HG02885 (cell line): Measurements from ENCODE around the gene DMBT1.

Experiments used
- ATAC-seq: cut with Tn5 transposase; IDR thresholded peaks from one replicate; pipeline ENCODE4 v1.9.1; 2021; ENCODE audit warnings: mild to moderate bottlenecking; ENCODE audit not compliant: unreplicated experiment, poor library complexity

DMBT1 gene

GRCh38 chr10:122642726-122643605 is 82.4 kb downstream of the DMBT1 start:
- ATAC-seq = no peak

GRCh38 chr10:122643931-122644534 is 83.5 kb downstream of the DMBT1 start:
- ATAC-seq = no peak

GRCh38 chr10:122646511-122647382 is 86.2 kb downstream of the DMBT1 start:
- ATAC-seq = no peak

GRCh38 chr10:122647383-122647968 is 86.9 kb downstream of the DMBT1 start:
- no peak for ATAC-seq

- ATAC-seq = no peak
These were observed 88.3 kb downstream of the DMBT1 start for GRCh38 chr10:122648599-122649428.

- no peak for ATAC-seq
These were observed 89.3 kb downstream of the DMBT1 start for GRCh38 chr10:122649903-122650302.

GRCh38 chr10:122650331-122650730 is 89.8 kb downstream of the DMBT1 start:
- no peak for ATAC-seq

GRCh38 chr10:122655524-122656307 is 95.2 kb downstream of the DMBT1 start:
- no peak for ATAC-seq

- ATAC-seq = no peak
These were observed 95.8 kb downstream of the DMBT1 start for GRCh38 chr10:122656308-122656705.

- no peak for ATAC-seq
These were observed 96.2 kb downstream of the DMBT1 start for GRCh38 chr10:122656741-122657140.

GRCh38 chr10:122657255-122657654 is 96.7 kb downstream of the DMBT1 start:
- ATAC-seq = no peak

- no peak for ATAC-seq
These were observed 97.2 kb downstream of the DMBT1 start for GRCh38 chr10:122657729-122658128.

- no peak for ATAC-seq
These were observed 97.9 kb downstream of the DMBT1 start for GRCh38 chr10:122658356-122659049.

GRCh38 chr10:122659126-122659525 is 98.6 kb downstream of the DMBT1 start:
- ATAC-seq = no peak

- ATAC-seq = no peak
These were observed 99.1 kb downstream of the DMBT1 start for GRCh38 chr10:122659651-122660050.

- ATAC-seq = no peak
These were observed 100.1 kb downstream of the DMBT1 start for GRCh38 chr10:122660696-122661095.

- ATAC-seq = no peak
These were observed 101.7 kb downstream of the DMBT1 start for GRCh38 chr10:122662231-122662630.

GRCh38 chr10:122663516-122664130 is 103.1 kb downstream of the DMBT1 start:
- no peak for ATAC-seq
